Stimulated activated CD8-positive, alpha-beta memory T cell treated with anti-CD3 and anti-CD28 coated beads, Interleukin-7, amount 100 ng/mL, for 1 hour (primary cell): ENCODE measurements around the gene C17orf107.
"Not testable (repeated sequence)": the region's sequence is repeated elsewhere in the genome, so short reads cannot be mapped to it uniquely, and the experiment has no call there.

ENCODE experiments used
- DNase-seq, 2 donors: peaks; one replicate each; pipeline ENCODE4 v3.0.0-alpha.2; 2020; ENCODE audit warnings: low read depth in 2 of 2

Gene C17orf107

DNA sequence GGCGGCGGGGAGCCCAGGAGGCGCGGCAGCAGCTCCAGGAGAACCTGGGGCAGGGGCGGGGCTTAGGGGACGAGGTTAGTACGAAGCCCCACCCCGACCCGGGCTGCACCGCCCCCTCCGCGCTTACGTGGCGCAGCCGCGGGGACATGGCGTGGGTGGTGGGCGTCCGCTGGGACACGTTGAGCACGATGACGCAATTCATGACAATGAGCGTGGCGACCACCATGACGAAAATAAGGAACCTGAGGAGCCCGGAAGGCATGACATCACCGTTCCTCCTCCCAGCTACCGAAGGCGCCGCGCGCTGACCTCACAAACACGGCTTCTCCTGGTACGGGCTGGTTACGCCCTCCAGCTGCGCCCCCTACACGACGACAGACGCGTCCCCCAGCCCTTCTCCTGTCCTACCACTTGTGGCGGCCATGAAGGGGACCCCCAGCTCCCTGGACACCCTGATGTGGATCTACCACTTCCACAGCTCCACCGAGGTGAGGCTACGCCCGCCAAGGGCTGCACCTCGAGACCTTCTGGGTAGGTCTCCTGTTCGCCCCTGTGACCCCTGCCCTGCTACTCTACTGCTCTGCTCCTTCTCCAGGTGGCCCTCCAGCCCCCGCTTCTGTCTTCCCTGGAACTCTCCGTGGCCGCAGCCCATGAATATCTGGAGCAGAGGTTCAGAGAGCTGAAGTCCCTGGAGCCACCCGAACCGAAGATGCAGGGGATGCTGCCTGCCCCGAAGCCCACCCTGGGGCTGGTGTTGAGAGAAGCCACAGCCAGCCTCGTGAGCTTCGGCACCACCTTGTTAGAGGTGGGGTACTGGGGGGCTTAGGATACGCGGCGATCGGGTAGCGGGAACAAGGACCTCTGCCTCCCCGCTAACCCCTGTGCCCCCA, at the start of gene C17orf107:
Gene C17orf107 (plus strand): TSS at position 196 of the 890 bp plus-strand sequence. CDS start 227 bp downstream, at position 423.
- peak; percentile 82 to 86 for DNase-seq

- DNase-seq, result no peak
Measured at GRCh38 chr17:4850246-4850645, 49.1 kb upstream of the C17orf107 start.

GRCh38 chr17:4851084-4851483, 48.3 kb upstream of the C17orf107 start:
- DNase-seq, result no peak

- DNase-seq, result no peak
Measured at GRCh38 chr17:4852567-4853207, 46.6 kb upstream of the C17orf107 start.

DNA sequence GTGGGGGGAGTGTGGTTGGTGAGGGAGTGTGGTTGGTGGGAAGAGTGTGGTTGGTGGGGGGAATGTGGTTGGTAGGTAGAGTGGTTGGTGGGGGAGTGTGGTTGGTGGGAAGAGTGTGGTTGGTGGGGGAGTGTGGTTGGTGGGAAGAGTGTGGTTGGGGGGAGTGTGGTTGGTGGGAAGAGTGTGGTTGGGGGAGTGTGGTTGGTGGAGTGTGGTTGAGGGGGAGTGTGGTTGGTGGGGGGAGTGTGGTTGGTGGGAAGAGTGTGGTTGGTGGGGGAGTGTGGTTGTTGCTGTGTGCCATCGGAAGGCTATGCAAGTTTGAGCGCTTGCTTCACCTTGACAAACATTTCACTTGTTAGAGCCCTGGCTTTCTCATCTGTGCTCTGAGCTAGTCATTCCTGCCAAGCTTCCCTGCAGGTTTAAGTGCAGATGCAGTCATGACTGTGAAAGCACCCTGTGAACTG, 46.1 kb upstream of the C17orf107 start:
- no peak for DNase-seq

DNA sequence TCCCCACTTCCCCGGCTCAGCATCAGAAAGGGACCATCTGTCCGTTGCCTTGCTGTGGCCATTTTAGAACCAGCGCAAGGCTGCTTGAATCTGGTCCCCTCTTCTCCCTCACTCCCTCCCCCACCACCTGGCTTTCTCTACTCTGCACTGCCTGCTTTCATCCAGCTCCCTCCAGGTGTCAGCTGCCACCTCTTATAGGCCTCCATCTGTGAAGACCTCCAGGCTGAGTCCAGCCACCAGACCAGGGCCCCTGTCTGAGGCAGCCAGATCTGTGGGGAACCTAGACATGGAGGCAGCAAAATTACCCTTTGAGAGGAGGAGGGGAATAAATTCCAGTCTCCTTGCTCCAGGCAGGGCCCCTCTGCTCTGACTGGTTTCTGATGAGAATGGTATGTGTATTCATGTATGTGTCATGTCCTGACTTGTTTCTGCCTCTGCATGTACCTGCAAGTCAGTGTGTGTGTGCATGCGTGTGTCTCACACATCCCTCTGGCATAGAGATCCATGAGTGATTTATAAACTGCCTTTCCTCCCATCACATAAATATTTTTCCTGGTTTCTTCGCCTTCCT, 45.1 kb upstream of the C17orf107 start:
- DNase-seq, result no peak

GRCh38 chr17:4856271-4856936, 42.9 kb upstream of the C17orf107 start:
- no peak for DNase-seq

DNA sequence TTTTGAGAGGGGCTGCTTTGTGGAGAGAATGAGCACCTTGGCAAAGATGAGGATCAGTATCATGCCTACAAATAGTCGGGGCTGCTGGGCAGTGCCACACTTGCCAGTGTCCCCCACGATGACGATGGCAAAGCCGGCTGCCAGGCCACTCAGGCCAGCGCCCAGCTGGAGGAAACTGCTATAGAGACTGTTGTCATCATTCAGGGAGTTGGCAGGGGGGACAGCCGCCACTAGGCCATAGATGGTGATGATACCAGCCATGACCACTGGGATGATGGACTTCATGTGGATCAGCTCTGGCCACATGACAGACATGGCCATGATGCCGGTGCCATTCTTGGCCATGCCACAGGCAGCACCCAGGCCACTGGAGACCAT, 42.4 kb upstream of the C17orf107 start:
- DNase-seq, result no peak

- not testable (repeated sequence) for DNase-seq
Measured at GRCh38 chr17:4857347-4857746, 42.0 kb upstream of the C17orf107 start.

DNA sequence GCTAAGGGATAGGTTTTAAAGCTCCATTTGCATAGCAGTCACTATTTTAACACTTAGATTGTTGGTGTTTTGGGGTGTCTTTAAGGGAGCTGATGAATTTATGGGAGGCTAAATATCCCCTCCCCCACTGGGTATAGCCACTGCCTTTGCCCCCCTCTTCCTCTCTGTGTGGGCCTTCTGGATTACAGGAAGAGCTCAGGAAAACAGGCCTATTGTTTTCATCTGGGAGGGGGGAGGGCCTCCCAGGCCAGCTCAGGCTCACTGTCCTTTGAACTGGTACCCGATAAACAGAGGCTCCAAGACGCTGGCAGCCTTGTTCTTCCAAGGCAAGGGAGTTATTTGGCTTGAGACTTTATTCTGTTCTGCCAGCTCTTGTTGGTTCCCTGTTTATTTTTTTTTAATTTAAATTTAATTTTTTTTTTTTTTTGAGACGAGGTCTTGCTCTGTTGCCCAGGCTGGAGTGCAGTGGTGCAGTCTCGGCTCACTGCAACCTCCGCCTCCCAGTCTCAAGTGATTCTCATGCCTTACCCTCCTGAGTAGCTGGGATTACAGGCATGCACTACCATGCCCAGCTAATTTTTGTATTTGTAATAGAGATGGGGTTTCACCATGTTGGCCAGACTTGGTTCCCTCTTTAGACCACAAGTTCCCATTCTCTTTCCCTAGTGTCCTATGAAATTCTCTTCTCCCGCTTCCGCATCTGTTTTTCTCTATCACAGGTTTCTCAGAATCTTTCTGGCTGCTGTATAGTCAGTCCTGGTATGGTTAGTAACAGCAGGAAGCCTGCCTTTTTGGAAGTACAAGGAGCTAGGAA, 41.1 kb upstream of the C17orf107 start:
- no peak for DNase-seq

GRCh38 chr17:4858882-4859260, 40.5 kb upstream of the C17orf107 start:
- DNase-seq, result no peak

DNA sequence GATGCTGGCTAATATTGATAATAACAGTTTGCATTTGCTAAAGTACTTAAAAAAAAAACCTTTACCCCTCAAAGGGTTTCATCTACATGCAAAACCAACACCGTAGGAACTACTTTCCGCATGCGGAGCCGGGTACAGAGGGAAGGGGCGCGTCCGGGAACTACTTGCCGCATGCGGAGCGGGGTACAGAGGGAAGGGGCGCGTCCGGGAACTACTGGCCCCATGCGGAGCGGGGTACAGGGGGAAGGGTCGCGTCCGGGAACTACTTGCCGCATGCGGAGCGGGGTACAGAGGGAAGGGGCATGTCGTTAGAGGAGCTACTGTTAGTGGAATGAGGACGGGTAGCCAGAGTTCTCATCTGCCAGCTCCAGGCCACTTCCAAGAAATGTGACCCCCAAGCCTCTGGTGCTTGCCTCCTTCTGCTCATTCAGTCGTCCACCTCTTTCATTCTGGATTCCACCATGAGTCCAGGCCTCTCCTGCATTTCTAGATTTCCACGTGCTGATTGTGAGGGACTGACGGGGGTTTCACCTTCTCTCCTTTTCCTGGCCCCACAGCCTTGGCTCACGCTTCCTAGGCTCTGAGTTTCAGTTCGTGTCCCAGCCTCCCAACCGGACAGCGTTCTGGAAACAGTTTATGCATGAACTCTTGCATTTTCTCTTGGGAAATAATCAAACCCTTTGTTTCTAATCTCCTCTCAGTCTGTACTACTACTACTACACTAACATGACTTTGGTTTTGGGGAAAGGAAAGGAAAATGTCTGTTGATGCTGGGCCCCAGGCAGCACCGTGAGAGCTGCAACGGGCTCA, 39.3 kb upstream of the C17orf107 start:
- DNase-seq, result no peak

DNA sequence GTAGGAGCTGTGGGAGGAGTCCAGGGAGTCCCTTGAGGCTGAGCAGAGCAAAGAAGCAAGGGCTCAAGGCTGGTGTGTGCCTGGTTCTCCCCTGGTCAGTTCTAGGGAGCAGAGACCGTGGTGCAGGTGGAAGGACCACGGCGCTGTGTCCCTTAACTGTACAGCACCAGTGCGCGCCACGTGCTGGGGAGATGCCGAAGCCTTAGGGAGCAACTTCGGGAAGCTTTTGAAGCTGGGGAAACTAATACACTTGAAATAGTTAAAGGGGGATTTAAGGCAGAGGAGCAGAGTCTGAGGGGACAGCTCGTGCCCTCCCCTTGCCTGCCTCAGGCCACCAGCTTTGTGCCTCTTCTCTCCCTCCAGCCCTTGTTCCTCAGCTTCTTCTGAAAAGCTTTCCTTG, 38.7 kb upstream of the C17orf107 start:
- DNase-seq, result no peak

DNA sequence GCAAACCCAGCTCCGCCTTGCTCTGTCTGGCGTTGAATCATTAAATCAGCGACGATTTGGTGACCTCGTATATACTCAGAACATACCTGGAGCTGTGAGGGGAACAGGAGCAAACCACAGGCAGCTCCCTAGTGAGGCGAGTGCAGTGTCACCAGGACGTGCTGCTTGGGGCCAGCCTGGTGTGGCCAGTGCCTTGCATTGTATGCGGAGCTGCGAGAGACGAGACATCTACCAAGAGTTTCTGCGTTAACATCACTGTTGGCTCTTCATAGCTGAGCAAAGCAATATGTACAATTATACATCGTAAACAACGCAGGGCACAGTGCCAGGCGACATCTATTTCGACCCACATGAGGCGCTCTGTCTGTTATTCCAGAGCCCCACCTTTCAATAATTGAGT, 38.3 kb upstream of the C17orf107 start:
- no peak for DNase-seq

DNA sequence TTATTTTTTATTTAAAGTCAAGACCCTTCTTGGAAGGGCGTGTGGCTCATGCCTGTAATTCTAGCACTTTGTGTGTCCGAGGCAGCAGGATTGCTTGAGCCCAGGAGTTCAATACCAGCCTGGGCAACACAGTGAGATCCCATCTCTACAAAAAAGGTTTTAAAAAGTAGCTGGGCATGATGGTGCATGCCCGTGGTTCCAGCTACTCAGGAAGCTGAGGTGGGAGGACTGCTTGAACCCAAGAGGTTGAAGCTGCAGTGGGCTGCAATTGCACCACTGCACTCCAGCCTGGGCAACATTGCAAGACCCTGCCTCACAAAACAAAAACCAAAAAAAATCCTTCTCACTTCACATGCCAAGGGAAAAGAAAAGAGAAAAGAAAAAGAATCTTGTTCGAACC, 36.6 kb upstream of the C17orf107 start:
- no peak for DNase-seq

DNA sequence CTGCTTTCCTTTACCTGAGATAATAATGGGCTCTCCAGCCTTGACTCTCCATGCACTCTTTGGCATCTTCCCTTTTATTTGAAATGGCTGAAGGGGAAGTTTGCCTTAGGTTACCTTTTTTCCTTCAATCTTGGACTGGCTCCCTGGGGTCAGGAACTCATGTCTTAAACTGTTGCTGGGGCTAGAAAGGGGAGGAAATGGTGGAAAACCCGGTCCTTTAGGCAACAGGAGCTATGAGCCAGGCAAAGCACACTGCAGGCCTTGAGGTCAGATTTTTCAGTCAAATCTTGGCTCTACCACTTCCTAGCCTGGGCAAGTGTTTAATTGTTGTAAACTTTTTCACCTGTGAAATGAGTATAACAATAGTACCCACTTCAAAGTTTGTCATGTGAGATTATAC, 36.0 kb upstream of the C17orf107 start:
- no peak for DNase-seq

DNA sequence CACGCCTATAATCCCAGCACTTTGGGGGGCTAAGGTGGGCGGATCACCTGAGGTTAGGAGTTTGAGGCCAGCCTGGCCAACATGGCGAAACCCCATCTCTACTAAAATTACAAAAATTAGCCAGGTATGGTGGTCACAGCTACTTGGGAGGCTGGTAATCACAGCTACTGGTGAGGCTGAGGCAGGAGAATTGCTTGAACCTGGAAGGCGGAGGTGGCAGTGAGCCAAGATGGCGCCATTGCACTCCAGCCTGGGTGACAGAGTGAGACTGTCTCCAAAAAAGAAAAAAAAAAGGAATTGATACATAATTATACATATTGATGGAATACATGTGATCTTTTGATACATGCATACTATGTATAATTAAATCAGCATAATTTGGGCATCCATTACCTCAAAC, 31.8 kb upstream of the C17orf107 start:
- DNase-seq, result not testable (repeated sequence)

GRCh38 chr17:4869058-4869998, 30.0 kb upstream of the C17orf107 start:
- not testable (repeated sequence) for DNase-seq

DNA sequence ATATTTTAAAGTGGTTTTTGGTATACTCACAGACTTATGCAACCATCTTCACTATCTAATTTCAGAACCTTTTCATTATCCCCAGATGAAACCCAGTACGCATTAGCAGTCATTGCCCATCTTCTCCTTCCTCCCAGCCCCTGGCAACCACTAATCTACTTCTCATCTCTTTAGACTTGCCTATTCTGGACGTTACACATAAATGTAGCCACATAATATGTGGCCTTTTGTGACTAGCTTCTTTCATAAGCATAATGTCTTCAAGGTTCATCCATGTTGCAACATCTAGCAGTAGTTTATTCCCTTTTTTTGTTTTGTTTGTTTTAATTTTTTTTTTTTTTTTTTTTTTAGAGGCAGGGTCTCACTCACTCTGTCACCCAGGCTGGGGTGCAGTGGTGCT, 28.5 kb upstream of the C17orf107 start:
- DNase-seq, result no peak
